ENCODE data around the gene GPT2.
"Not testable (repeated sequence)": the region's sequence is repeated elsewhere in the genome, so short reads cannot be mapped to it uniquely, and the experiment has no call there.

GPT2 gene

DNA sequence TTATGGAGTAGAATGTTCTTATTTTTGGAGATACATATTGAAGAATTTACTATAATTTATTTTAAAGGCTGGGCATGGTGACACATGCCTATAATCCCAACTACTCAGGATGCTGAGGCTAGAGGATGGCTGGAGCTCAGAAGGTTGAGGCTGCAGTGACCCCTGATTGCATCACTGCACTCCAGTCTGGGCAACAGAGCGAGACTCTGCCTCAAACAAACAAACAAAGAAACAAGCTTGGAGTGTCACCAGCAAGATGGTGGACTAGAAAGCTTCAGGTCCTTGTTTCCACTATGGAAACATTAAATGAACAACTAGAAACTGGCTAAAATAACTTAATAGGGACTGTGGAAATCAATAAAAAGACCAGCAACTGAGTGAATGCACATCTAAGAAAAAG is 17.9 kb upstream of the GPT2 start:
- DNase-seq (ENCODE audit: low read depth) = no peak

GRCh38 chr16:46867486-46867885 is 16.7 kb upstream of the GPT2 start:
- DNase-seq (ENCODE audit: low read depth) = not testable (repeated sequence)

GRCh38 chr16:46868891-46869290 is 15.3 kb upstream of the GPT2 start:
- DNase-seq (ENCODE audit: low read depth) = not testable (repeated sequence)

GRCh38 chr16:46871597-46871996 is 12.6 kb upstream of the GPT2 start:
- no peak for DNase-seq (ENCODE audit: low read depth)

DNA sequence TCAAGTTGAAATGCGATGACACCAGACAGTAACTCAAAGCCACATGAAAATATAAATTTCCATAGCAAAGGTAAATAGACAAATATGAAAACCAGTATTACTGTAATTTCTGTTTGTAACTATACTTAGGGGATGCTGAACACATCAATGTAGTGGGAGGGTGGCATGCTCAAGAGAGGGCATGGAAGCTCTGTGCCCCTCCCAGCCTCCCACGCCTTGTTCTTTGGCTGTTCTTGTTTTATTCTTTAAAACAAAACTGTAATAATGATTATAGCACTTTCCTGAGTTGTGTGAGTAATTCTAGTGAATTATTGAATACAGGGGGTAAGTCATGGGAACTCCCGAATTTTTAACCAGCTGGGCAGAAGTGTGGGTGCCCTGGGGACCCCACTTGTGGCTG is 11.0 kb upstream of the GPT2 start:
- DNase-seq (ENCODE audit: low read depth) = no peak

DNA sequence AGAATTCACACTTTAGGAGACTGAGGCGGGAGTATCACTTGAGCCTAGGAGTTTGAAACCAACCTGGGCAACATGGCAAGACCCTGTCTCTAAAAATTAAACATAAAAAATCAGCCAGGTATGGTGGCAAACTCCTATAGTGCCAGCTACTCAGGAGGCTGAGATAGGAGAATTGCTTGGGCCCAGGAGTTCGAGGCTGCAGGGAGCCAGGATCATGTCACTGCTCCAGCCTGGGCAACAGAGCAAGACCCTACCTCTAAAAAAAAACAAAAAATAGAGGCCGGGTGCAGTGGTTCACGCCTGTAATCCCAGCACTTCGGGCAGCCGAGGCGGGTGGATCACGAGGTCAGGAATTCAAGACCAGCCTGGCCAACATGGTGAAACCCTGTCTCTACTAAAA is 8.9 kb upstream of the GPT2 start:
- DNase-seq (ENCODE audit: low read depth) = no peak

GRCh38 chr16:46882304-46882939 is 1.7 kb upstream of the GPT2 start:
- no peak for DNase-seq (ENCODE audit: low read depth)

DNA sequence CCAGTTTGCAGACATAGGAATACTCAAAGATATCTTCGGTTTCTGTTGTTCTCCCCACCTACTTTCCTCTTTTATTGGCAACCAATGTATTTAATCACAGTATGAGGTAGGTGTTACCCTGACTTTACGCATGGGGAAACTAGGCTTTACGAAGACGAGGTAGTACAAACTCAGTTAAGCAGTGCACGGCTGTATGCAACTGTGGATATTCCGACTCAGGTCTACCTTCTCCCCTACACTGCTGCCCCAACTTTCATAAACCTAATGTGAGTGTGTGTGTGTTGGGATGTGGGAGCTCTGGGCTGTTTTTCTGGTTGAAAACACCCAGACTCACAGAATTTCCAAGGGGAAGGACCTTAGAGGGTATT is 1.2 kb upstream of the GPT2 start:
- DNase-seq (ENCODE audit: low read depth) = no peak

DNA sequence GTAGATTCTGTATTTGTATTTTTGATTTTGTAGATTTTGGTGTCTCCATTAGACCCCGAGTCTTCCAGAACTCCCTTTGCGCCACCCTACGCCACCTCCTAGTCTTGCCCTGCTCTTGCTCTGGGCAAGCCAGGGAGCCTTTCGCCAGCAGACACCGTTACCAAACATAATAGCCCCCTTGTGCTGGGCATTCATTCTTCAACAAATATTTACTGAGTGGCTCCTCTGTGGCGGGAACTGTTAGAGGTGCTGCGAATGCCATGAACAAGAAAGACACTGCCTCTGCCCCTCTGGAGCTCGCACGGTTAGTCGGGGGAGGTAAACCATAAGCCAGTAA is 841 bp upstream of the GPT2 start:
- DNase-seq (ENCODE audit: low read depth) = no peak

- DNase-seq (ENCODE audit: low read depth) = no peak
Observed at GRCh38 chr16:46884513-46885293, 541 bp downstream of the GPT2 start.

- no peak for DNase-seq (ENCODE audit: low read depth)
Observed at GRCh38 chr16:46885960-46886763, 2.0 kb downstream of the GPT2 start.

- DNase-seq (ENCODE audit: low read depth) = no peak
Observed at GRCh38 chr16:46886764-46887523, 2.8 kb downstream of the GPT2 start.

DNA sequence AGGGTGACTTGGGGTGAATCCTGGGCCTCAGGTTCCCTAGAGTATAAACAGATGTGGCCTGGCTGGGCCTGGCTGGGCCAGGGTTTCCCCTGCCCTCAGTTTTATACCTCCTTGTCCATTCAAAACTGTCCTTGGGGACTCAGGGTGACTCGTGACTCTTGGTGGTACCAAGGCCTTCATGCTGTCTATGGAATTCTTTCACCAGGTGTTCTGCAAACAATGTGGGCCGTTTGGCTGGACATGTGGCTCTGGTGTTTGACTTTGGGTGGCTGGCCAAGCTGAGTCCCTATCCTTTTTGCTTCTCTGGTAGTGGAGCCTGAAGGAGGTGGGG is 3.3 kb downstream of the GPT2 start:
- no peak for DNase-seq (ENCODE audit: low read depth)

GRCh38 chr16:46889245-46889941 is 5.2 kb downstream of the GPT2 start:
- DNase-seq (ENCODE audit: low read depth) = no peak

- no peak for DNase-seq (ENCODE audit: low read depth)
Observed at GRCh38 chr16:46889942-46890300, 5.8 kb downstream of the GPT2 start.

- DNase-seq (ENCODE audit: low read depth) = no peak
Observed at GRCh38 chr16:46891910-46892309, 7.7 kb downstream of the GPT2 start.

DNA sequence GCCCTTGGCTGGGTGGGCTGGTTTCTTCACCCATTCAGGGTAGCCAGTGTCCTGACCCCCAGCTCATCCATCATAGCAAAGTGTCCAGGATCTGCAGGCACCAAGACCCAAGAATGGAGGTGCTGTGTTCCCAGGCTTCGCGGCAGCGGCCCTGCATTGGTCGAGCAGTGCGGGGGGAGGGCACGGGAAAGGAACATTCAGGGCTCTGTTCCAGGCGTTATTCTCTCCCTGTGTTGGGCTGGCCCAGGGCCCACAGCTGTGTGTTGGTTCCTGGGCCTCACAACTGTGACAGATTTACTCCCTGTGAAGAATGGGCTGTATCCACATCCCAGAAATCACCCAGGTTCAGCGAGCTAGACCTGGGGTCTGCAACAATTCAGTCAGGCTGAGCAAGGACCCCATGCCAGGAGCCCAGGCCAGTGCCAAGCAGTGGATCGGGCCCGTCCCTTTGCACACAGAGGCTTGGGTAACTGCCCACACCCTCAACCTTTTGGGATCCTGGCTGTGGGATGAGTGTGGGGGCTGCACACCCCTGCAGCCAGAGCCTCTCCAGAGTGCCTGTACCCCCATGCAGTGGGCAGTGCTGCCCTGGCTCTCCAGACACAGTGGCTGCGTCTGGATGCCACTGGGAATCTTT is 10.0 kb downstream of the GPT2 start:
- no peak for DNase-seq (ENCODE audit: low read depth)

DNA sequence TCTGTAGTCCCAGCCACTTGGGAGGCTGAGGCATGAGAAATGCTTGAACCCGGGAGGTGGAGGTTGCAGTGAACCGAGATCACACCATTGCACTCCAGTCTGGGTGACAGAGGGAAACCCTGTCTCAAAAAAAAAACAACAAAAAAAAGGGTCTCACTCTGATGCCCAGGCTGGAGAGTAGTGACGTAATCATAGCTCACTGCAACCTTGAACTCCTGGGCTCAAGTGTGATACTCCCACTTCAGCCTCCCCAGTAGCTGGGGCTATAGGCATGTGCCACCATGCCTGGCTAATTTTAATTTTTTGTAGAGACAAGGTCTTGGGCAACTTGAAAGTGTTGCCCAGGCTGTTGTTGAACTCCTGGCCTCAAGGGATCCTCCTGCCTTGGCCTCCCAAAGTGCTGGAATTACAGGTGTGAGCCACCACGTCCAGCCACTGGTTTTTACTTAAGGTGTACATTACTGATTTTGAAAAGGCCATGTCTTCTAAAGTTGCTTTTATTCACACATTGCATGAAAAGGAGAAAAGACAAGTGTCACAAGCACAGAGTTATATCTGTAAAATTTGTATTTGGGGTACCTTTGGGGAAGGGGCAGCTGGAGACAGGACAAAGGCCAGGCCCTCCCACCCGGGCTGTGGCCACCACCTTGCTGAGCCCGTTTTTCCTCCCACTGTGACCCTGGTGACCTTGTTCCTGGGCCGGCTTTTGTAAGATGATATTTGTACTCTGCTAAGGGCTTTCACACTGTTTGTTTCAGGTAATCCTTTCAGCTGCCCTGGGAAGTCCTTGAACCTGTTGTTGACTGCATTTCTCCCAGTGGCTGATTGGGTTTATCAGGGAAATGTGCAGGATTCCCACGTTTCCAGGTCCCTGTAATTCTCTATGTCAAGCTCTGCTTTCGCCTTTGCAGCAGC is 11.5 kb downstream of the GPT2 start:
- no peak for DNase-seq (ENCODE audit: low read depth)

DNA sequence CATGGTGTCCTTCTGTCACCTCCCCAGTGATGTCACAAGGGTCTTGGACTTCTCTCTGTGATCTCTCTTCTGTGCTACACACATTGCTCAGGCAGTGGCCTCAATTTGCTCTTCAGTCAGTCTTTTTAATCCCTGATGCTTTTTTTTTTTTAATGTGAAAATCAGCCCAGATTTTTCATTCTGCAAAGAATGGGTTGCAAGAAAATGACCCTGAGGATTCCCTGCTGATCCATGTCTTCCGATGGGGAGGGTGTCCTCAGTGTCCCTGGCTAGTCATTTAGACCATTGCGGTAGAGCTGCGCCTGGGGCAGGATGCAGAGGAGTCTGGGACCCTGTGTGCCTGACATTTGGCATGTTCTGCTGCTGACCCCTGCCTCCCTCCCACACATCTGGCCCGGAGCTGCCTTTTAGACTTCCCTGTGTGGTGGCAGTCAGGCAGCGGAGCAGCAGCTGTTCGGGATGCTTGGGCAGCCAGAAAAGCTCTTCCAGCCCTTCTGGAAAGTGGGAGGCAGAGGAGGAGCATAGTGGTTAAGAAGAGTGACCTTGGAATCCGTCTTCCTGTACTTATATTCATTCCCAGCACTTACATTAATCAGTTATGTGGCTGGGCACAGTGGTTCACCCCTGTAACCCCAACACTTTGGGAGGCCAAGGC is 12.3 kb downstream of the GPT2 start:
- no peak for DNase-seq (ENCODE audit: low read depth)

DNA sequence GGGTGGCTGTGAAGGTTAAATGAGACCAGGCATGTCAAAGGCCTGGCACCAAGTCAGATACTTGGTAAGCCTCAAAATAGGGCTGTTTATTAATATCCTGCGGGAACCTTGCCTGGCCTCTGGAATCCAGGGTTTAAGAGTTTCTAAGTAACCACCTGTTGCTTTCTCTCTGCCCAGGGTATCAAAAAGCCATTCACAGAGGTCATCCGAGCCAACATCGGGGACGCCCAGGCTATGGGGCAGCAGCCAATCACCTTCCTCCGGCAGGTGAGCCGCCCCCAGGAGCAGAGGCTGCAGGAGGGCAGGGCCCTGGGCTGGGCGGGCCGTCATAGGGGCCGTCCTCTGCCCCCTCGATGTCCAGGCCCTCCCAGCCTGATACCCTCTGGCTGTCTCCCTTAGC is 13.3 kb downstream of the GPT2 start:
- no peak for DNase-seq (ENCODE audit: low read depth)

Measured in T follicular helper cell (primary cell).